Heart left ventricle (tissue), 16 donors: ENCODE data around the gene DAP. TPM values are rescaled to one million over a fixed set of nuclear protein-coding genes. Genes with fewer than 3 reads are reported as not detected.

Source experiments
- ATAC-seq, 4 donors: fragments of 200-7000 bp; cut with Tn5 transposase; one replicate each; pipeline ENCODE4 v1.9.1; 2020 to 2022; ENCODE audit warnings: moderate library complexity in 4 of 4, mild to moderate bottlenecking in 3 of 4, moderate number of reproducible peaks in 1 of 4
- DNase-seq, 5 donors: peaks; one replicate each; pipeline ENCODE4 v3.0.0-alpha.2; 2020
- H3K27ac ChIP-seq, 12 donors: fragments of 200-600 bp; sonication (generic) in 4 of 12; one replicate each; pipeline versions ENCODE4 v1.5.0 to v1.8.0; 2016 to 2022; ENCODE audit warnings: mild to moderate bottlenecking in 2 of 12
- H3K27me3 ChIP-seq, 9 donors: fragments of 200-600 bp; sonication (generic) in 2 of 9; one replicate each; pipeline versions ENCODE4 v1.5.1 to v1.8.0; 2016 to 2022; ENCODE audit warnings: mild to moderate bottlenecking in 3 of 9
- H3K36me3 ChIP-seq, 9 donors: fragments of 200-600 bp; sonication (generic) in 2 of 9; one replicate each; pipeline versions ENCODE4 v1.5.0 to v1.8.0; 2018 to 2022; ENCODE audit warnings: mild to moderate bottlenecking in 2 of 9
- H3K4me1 ChIP-seq, 12 donors: fragments of 200-600 bp; sonication (generic) in 4 of 12; one replicate each; pipeline versions ENCODE4 v1.5.0 to v1.8.0; 2016 to 2022; ENCODE audit warnings: mild to moderate bottlenecking in 3 of 12
- H3K4me3 ChIP-seq, 12 donors: fragments of 200-600 bp; sonication (generic) in 4 of 12; one replicate each; pipeline versions ENCODE4 v1.5.0 to v1.8.0; 2017 to 2022; ENCODE audit warnings: mild to moderate bottlenecking in 9 of 12, moderate library complexity in 4 of 12
- H3K9me3 ChIP-seq, 12 donors: fragments of 200-600 bp; sonication (generic) in 4 of 12; one replicate each; pipeline versions ENCODE4 v1.5.0 to v1.8.0; 2016 to 2022; ENCODE audit warnings: mild to moderate bottlenecking in 1 of 12
- CTCF ChIP-seq, 12 donors: fragments of 200-600 bp; sonication (generic) in 4 of 12; IDR thresholded peaks; one replicate each; pipeline versions ENCODE4 v1.5.0 to v1.8.0; 2018 to 2022; ENCODE audit warnings: antibody characterized with exemption in 12 of 12, mild to moderate bottlenecking in 5 of 12
- POLR2A ChIP-seq, 2 donors: fragments of 450-650 bp; IDR thresholded peaks; one replicate each; pipeline ENCODE4 v1.6.1; 2017; ENCODE audit warnings: antibody characterized with exemption in 2 of 2, mild to moderate bottlenecking in 2 of 2, moderate library complexity in 2 of 2
- WGBS, 4 donors: extraction: QIAGEN DNeasy Blood & Tissue Kit in 2 of 4; methylation state at CpG; one replicate each; pipeline versions ENCODE4 v1.1.5 to v1.1.7; 2013 to 2018; 5-methylcytosine and 5-hydroxymethylcytosine counted together
- intact Hi-C, 10 donors: fragments of 100-400 bp; cut with DNase I; formaldehyde crosslinking; loops; one replicate each; pipeline versions ENCODE4 v1.11.1 to v1.14.2; 2022
- polyA plus RNA-seq, 2 donors: library from polyadenylated mRNA; stranded (reverse); fragments of 200-250 nt; gene quantifications; one replicate each; pipeline ENCODE4 v1.2.3, GENCODE V29; 2013
- total RNA-seq, 9 donors: library from RNA; depleted of rRNA in 2 of 9; stranded (reverse); fragments of >200 nt in 2 of 9; fragmentation: NEBNext Ultra II Directional in 3 of 9; extraction: Animal tissue kit (Norgen Biotek cat#: 25700) in 3 of 9; gene quantifications; one replicate each; pipeline versions ENCODE4 v1.1.0 to v1.2.4, GENCODE V29; 2016 to 2023
- donor health status: ischemic (EF 13 %, LVEDD 7.1; RV severe dilation, severe dysfunction).
- donor health status: healthy with polysubstance abuse.
- donor health status: DM: no; HTN: yes; CAD: no.
- donor health status: DM: no; HTN: no; CAD: no.
- donor health status: ischemic (EF 25% LVEDD 6.9; RV normal size, moderate dysfunction).
- donor health status: ischemic (EF 25% LVEDD 5.7; RV mildly dilated, moderate dysfunction).
- donor health status: healthy.
- donor health status: DM: yes; HTN: yes; CAD: no.
- donor health status: ischemic (EF 35%, LVEDD 5.7; RV mildly dilated, moderate dysfunction).
- donor health status: nonischemic (EF 11% LVEDD 7.7; RV severe dilation, severe dysfunction).
- donor health status: DM: yes; HTN: yes; CAD: no.
- donor health status: PGD.
- donor health status: ischemic (EF 29% LVEDD 5.4; RV normal size, mild dysfunction).
- donor health status: nonischemic (EF 23%, LVEDD 6.1; RV moderate dilation, normal function).

Gene DAP
- total and polyA plus RNA-seq, 11 donors, result 13.8 to 61.6 (median 28.5) TPM

GRCh38 chr5:10699987-10700386 is 61.0 kb downstream of the DAP start:
- intact Hi-C loops, result loop anchor here in 8 of 10 donors (2.0 to 10.0 kb wide), 16 partner anchors 65 to 1325 kb away; partner anchors contain the start of gene DAP (in 1 of the 8)
- no peak overlapping the region for H3K27ac ChIP-seq
- DNase-seq (no peak), ATAC-seq (no peak)
- H3K4me1 ChIP-seq, result peaks cover 0 to 45% (median 37%) of the 10 kb centered on the region in 12 donors
- no peak for TF ChIP-seq CTCF (IDR thresholded peaks at IDR 0.05)
- no peaks in the 10 kb centered on the region for H3K27me3 ChIP-seq
- peaks cover 0 to 3% (median 0%) of the 10 kb centered on the region in 9 donors for H3K36me3 ChIP-seq
- no peak overlapping the region for H3K4me3 ChIP-seq
- H3K9me3 ChIP-seq, result no peaks in the 10 kb centered on the region
- 65 to 89% (median 75%) methylated on average over 8 of the region's 8 CpGs for WGBS, 4 donors

GRCh38 chr5:10699281-10699874 is 61.7 kb downstream of the DAP start:
- Histone ChIP-seq H3K27ac (no peak overlapping the region), H3K27me3 (no peaks in the 10 kb centered on the region), H3K9me3 (no peaks in the 10 kb centered on the region), H3K36me3 (peaks cover 0 to 3% (median 0%) of the 10 kb centered on the region in 9 donors), H3K4me3 (no peak overlapping the region), H3K4me1 (peaks cover 0 to 42% (median 32%) of the 10 kb centered on the region in 12 donors)
- ATAC-seq, result no peak
- TF ChIP-seq POLR2A (IDR thresholded peaks at IDR 0.05), result no peak
- no peak for TF ChIP-seq CTCF (IDR thresholded peaks at IDR 0.05)
- DNase-seq, result no peak
- WGBS, 4 donors, result 66 to 88% (median 82%) methylated on average over 5 of the region's 5 CpGs
- intact Hi-C loops, result loop anchor here in 7 of 10 donors (5.0 to 10.0 kb wide), 11 partner anchors 103 to 1325 kb away; no protein-coding TSS in a partner anchor

- intact Hi-C loops, result loop anchor here in 8 of 10 donors (2.0 to 10.0 kb wide), 12 partner anchors 106 to 1329 kb away; no protein-coding TSS in a partner anchor
- no peak for ATAC-seq
These were observed 65.1 kb downstream of the DAP start for GRCh38 chr5:10695759-10696543.

More at GRCh38 chr5:10695759-10696543, 65.1 kb downstream of the DAP start:
- Histone ChIP-seq H3K4me3 (no peak overlapping the region), H3K27ac (no peak overlapping the region), H3K36me3 (peaks cover 0 to 3% (median 0%) of the 10 kb centered on the region in 9 donors), H3K9me3 (no peaks in the 10 kb centered on the region), H3K4me1 (peaks cover 0 to 13% (median 9%) of the 10 kb centered on the region in 12 donors), H3K27me3 (no peaks in the 10 kb centered on the region)
- WGBS, 4 donors, result 77 to 83% (median 78%) methylated on average over 7 of the region's 7 CpGs
- no peak for TF ChIP-seq POLR2A (IDR thresholded peaks at IDR 0.05)
- no peak for TF ChIP-seq CTCF (IDR thresholded peaks at IDR 0.05)
- DNase-seq, result no peak
